Stimulated activated CD8-positive, alpha-beta memory T cell treated with anti-CD3 and anti-CD28 coated beads, Interleukin-15, amount 100 ng/mL, for 24 hours (primary cell): Measurements from ENCODE around the gene OGFOD1.

Experiments
- DNase-seq: peaks from one replicate; pipeline ENCODE4 v3.0.0-alpha.2; 2020; ENCODE audit warnings: low read depth

The OGFOD1 gene

GRCh38 chr16:56428091-56428490 is 23.3 kb upstream of the OGFOD1 start:
- DNase-seq: no peak

DNA sequence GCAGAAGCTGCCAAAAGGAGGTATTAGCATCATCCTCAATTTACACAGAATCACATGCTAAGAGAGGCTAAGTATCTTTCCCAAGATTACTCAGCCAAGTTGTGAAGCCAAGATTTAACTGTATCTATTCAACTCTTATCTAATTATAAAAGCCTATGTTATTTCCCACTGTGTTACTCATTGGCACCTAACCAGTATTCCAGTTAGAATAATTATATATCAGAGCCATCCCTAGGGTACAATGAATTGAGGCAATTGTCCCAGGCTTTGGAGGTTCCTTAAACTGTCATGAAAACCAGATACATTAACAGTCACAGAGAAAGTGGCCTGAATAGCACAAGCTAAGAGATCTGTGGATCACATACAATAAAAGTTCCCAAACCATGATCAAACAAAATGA is 15.1 kb upstream of the OGFOD1 start:
- DNase-seq: no peak

GRCh38 chr16:56438038-56438437 is 13.3 kb upstream of the OGFOD1 start:
- no peak for DNase-seq

- DNase-seq: no peak
These were observed 4.1 kb upstream of the OGFOD1 start for GRCh38 chr16:56447286-56447685.

DNA sequence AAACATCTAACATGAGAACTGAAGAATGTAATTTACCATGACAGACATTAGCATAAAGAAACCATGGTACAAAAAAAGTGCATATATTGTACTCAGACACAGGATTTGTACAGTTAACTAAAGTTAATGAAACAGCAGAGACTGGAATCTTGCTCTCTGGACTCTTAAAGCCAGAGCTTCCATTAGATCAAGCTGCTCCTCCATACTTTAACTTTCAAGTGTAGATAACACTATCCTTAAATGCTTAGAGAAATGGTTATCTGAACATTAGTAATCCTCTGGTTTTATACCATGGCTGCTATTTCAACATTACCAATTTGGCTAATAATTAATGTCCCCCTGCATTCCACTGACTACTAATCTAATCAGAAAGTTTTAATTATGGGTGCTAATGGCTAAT is 3.3 kb upstream of the OGFOD1 start:
- DNase-seq: no peak

GRCh38 chr16:56450275-56450985 is 924 bp upstream of the OGFOD1 start:
- no peak for DNase-seq

DNA sequence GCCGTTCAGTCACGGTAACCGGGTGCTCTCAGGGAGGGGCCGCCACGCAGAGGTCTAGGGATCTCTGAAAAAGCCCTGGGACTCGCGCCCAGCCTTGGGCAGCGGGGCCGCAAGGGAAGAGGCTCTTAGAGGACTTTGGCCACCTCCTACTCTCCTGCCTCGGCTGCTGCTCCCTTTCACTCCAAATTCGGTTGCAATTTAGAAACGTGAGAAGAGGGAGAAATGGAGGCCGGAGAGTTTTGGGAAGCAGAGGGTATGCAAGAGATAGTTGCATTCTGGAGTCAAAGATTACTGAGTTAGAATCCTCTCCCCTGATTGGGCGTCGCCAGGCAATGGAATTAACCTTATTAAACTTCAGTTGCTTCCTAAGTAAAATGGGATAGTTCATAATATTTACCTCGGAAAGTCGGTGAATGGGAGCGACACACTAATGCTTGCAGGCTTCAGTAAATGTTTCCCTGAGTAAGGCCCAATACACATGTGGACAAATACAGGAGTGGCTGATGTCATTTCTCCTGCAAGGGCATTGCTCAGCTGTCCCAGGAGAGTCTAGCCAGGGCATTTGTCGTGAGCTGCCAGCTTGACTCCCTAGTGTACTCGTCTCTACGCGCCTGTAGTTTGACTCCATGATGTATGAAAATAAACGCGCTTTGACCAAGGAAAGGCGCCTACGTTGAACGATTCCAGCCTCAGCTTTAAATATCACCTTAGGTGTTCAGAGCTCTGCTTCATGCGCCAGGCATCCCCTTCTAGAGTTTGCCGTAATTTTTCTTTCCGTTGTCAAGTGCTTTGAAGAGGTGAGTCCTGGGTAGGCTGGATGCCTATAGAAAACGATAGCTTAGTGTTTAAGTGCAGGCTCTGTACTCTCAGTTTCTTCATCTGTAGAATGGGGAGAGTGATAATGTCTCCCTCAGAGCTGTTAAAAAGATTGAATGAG is 667 bp downstream of the OGFOD1 start:
- DNase-seq: no peak

- no peak for DNase-seq
These were observed 6.6 kb downstream of the OGFOD1 start for GRCh38 chr16:56457927-56458470.

DNA sequence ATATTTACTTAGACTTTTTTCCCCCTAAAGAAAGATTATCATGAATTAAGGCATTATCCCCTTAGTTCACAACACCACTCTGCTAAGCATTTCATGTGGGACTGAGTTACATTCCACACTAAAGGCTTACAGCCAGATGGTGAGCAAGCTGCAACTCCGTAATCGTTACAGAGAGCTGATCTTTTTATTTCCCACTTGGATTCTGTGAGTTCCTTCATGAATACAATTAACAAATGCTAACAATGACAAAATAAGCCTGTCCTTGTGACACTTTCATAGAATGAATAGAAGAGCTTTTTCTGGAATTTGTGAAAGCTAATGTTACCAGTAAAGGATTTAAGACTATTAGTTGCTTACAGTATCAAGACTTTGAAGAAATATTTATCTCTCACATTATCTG is 8.7 kb downstream of the OGFOD1 start:
- no peak for DNase-seq

GRCh38 chr16:56462064-56462796 is 10.9 kb downstream of the OGFOD1 start:
- DNase-seq: no peak

DNA sequence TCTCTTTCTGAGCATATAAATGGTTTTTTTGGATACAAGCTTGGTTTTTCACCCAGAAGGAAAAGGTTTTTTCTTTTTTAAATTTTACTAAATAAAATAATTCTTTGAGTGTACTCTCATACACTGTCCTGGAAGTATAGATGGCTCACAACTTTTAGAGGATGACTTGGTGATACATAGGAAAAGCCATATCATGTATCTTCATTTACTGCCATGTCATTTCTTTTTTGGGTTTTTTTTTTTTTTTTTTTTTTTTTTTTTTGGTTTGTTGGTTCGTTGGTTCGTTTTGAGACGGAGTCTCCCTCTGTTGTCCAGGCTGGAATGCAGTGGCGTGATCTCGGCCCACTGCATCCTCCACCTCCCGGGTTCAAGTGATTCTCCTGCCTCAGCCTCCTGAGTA is 11.8 kb downstream of the OGFOD1 start:
- DNase-seq: no peak

DNA sequence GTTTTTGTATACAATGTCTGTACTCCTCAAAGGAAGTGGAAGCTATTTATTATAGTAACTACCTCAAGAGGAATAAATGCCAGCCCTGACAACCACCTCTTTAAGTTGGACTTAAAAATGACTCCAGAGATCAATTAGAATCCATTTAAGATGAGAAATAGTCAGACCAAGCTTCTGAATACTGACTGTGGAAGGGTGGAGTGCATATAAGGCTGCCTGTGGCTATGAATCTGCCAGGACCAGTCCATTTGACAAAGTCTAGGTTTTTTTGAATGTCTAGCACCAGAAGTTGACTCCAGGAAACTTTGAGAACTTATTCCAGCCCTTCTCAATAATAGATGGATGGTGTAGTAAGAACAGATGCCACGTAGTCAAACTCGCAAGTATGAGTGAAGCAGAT is 15.0 kb downstream of the OGFOD1 start:
- DNase-seq: no peak

DNA sequence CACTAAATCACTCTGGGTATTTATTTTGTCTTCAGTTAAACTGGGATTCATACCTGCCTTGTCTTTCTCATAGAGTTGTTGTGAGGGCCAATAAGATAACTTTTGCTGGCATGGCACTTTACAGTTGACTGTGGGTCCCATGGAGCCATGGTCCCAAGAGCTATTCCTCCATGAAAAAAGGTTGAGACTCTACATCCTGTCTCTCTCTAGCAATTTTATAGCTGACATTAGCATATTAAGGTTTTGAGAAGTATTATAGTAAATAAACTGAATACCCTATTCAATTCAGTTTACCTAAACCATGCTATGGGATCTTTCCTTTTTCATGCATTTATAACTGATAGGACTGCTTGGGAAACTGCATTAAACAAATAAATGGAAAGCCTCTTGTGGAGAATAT is 17.4 kb downstream of the OGFOD1 start:
- no peak for DNase-seq

GRCh38 chr16:56469748-56470147 is 18.4 kb downstream of the OGFOD1 start:
- no peak for DNase-seq

- DNase-seq: no peak
These were observed 18.9 kb downstream of the OGFOD1 start for GRCh38 chr16:56470232-56470631.

DNA sequence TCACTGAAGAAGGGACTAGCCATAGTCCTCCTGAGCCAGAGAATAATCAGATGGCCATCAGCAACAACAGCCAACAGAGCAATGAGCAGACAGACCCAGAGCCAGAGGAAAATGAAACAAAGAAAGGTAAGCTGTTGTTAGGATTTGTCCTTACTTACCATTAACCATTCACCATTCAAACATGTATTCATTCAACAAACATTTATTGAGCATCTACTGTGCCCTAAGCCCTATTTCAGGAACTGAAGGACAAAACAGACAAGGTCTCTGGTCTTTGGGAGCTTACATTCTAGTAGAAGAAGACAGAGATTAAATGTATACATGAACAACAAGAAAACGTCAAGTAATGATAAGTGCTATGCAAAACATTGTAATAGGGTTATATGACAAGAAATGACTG is 19.3 kb downstream of the OGFOD1 start:
- DNase-seq: no peak

- no peak for DNase-seq
These were observed 23.8 kb downstream of the OGFOD1 start for GRCh38 chr16:56475201-56475600.

DNA sequence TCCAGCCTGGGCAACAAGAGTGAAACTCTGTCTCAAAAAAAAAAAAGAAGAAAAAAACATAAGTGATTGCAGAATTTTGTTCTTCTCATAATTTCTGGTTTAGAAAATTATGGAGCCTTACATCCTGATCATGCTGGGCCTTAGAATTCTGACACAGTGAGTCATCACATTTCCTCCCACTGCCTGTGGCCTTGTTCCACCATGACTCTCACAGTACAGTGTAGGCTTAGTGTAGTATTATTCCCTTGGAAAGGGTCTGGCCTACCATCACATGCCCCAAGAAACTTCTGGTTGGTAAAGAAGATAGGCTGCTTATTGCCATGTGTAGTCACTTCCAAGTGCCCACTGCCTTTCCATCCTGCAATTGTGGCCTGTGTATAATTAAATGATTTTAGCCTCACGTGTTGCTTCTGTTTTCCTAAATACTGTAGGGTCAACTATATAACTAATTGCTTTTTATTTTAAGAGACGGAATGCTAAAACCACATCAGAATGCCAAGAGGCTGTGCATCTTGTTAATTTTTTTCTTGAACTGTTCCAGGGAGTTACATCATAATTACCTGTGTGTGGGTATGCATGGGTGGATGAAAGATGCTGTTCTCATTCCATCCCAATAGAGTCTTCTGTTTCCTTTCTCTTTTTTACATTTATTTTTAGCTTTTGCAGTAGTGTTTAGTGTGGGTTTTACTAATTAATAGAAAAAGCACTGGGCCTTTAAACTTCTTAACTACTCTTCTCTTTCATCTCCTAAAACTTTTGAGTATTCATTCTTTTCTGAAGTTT is 25.9 kb downstream of the OGFOD1 start:
- no peak for DNase-seq

GRCh38 chr16:56478281-56479049 is 27.1 kb downstream of the OGFOD1 start:
- DNase-seq: no peak

DNA sequence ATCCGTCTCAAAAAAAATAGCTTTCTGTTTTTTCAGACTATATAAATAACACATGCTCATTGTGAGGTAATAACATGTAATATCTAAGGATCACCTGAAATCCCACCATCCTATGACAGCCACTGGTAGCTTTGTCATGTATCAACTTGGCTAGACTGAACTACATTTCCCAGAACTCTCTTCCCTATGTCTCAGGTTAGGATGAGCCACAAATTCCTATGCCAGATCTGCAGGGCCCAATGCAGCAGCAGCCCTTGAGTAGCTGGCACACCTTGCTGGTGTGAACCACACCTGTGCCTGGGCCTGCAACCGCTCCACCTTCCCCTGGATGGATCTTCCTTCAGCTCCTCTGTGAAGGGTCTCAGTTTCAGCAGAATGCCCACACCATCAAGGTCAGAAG is 28.1 kb downstream of the OGFOD1 start:
- DNase-seq: no peak
